Glomerular visceral epithelial cell (primary cell): ENCODE data around the gene NCOA3.

ENCODE experiments used
- DNase-seq: peaks from one replicate; pipeline ENCODE4 v3.0.0-alpha.2; 2016; ENCODE audit errors: extremely low spot score

NCOA3 gene

DNA sequence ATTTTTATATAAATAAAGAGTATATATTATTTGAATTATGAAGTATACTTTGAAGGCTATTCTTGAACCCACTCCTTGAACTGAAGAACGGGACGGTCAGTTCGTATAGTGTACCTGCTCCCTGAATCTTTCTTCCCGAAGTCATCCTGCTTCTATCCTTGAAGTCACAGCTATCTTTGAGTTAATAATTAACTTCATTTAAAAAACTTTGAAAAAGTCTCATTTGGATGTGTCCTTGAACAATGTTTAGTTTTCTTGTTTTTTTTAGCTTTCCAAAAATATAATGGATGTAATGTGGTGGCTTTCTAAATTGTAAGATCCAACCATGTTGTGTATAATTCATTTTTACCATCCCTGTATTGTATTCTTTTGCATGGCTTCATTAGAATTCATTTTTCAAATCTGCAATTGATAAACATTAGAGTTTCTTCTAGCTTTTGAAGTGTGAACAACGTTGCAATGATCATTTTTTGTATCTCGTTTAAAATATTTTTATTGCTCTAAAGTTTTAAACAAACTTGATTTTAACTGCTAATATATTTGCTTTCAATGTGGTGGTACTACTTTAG is 94.4 kb downstream of the NCOA3 start:
- no peak for DNase-seq

GRCh38 chr20:47597090-47597489 is 95.4 kb downstream of the NCOA3 start:
- DNase-seq, result no peak

- no peak for DNase-seq
Observed at GRCh38 chr20:47598911-47599744, 97.4 kb downstream of the NCOA3 start.

GRCh38 chr20:47600967-47601547 is 99.4 kb downstream of the NCOA3 start:
- no peak for DNase-seq

- DNase-seq, result no peak
Observed at GRCh38 chr20:47603260-47603659, 101.6 kb downstream of the NCOA3 start.

DNA sequence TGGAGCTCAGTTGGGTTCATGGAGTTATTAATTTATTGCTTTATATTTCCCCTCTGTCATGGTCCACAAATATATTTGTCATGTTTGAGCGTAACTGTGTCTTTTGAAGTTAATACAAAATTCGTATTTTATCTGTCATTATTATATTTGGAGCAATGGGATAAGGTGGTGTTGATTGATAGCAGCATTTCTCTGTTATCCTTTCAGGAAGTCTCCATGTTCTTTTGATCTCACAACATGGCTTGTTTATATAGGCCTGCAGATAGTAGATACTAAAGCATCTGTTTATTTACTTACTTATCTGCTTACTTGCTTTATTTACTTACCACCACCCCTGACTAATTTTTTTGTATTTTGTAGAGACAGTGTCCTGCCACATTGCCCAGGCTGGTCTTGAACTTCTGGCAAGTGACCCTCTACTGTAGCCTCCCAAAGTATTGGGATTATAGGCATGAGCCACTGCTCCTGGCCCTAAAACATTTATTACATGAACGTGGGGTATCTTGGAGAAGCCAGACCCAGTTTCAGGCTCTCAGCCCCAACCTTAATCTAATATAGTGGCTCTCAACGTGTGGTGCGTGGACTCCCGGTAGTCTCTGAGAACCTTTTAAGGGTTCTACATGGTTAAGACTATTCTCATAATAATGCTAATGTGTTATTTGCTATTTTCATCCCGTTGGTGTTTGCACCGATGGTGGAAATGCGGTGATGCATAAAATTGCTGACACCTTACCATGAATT is 104.2 kb downstream of the NCOA3 start:
- no peak for DNase-seq

- no peak for DNase-seq
Observed at GRCh38 chr20:47606414-47606982, 104.8 kb downstream of the NCOA3 start.

DNA sequence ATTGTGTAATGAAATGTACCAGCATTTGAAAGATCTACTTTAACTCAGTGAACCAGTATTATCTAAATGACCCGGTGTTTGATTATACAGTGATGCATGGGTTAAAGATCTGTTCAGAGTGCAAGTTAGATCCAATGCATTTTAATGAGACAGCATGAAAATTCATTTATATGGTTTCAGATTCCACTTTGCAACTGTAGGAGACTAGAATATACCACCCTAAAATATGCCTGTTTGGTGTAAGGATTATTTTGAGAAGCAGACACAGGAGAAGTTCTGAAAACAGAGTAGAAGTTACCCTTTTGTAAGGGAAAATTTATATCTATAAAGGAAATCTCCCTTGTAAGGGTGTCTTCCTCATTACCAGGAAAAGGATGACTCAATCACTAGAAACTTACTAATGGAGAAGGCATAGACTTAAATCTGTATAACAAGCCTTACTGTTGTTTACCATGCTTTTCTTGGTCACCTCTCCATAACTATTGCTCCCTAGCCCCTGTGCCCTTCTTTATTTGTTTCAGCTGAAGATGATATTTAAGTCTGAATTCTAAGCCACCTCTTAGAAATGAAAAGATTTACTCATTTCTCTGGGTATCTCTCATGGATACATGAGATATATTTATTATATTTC is 105.4 kb downstream of the NCOA3 start:
- no peak for DNase-seq

GRCh38 chr20:47609001-47609400 is 107.3 kb downstream of the NCOA3 start:
- DNase-seq, result no peak

- peak; percentile 76 for DNase-seq
Observed at GRCh38 chr20:47610247-47610944, 108.7 kb downstream of the NCOA3 start.

GRCh38 chr20:47610945-47611250 is 109.2 kb downstream of the NCOA3 start:
- peak; percentile 8 for DNase-seq

- no peak for DNase-seq
Observed at GRCh38 chr20:47611785-47612184, 110.1 kb downstream of the NCOA3 start.

DNA sequence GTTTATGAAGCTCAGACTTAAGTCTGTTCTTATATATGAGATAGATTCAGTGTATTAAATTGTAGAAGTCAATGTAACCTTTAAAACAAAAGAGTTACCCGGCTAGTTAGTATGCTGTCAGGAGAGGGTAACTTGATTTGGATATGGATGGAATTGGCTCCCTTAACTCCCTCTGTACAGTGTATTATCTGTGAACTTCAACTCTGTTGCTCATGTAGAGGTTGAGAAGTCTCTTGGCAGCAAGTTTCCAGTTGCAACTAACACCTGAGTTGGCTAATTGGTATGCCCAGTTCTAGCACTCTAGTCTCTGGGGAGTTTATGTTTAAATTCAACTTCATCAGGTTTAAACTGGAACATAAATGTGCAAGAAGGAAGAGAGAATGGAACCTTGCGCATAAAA is 111.0 kb downstream of the NCOA3 start:
- no peak for DNase-seq

GRCh38 chr20:47614703-47615309 is 113.1 kb downstream of the NCOA3 start:
- no peak for DNase-seq

- DNase-seq, result no peak
Observed at GRCh38 chr20:47618479-47618878, 116.8 kb downstream of the NCOA3 start.

- DNase-seq, result peak; percentile 66
Observed at GRCh38 chr20:47620808-47621805, 119.4 kb downstream of the NCOA3 start.

- DNase-seq, result peak; percentile 75
Observed at GRCh38 chr20:47622118-47622665, 120.5 kb downstream of the NCOA3 start.

GRCh38 chr20:47623206-47623605 is 121.5 kb downstream of the NCOA3 start:
- DNase-seq, result no peak

- DNase-seq, result no peak
Observed at GRCh38 chr20:47627540-47627939, 125.9 kb downstream of the NCOA3 start.
